A549 (cell line): ENCODE measurements around the gene PNPLA3. TPM values are rescaled to one million over a fixed set of nuclear protein-coding genes. Genes with fewer than 3 reads are reported as not detected.

ENCODE experiments used
- ATAC-seq, 2 experiments: fragments of 200-7000 bp in 1 of 2; fragments of >200 bp in 1 of 2; cut with Nextera tagmentation in 1 of 2; cut with Tn5 transposase in 1 of 2; 3 replicates each; pipeline versions ENCODE4 v1.8.0 to v1.9.1; 2018 to 2020; ENCODE audit warnings: mild to moderate bottlenecking in 1 of 2, moderate library complexity in 1 of 2
- CTCF ChIA-PET: fragments of 300-600 bp; sonication (Branson Sonifier 250); formaldehyde crosslinking; extraction: SDS; loops from one replicate; lab custom pipeline; 2021; ENCODE audit warnings: antibody characterized with exemption, inconsistent platforms; lab: Yijun Ruan, JAX
- POLR2A ChIA-PET: fragments of 350-600 bp; formaldehyde crosslinking; extraction: SDS; loops from one replicate; lab custom pipeline; 2021; ENCODE audit warnings: antibody characterized with exemption, inconsistent platforms; lab: Yijun Ruan, JAX
- DNase-seq, 2 experiments: peaks; one replicate each; pipeline versions ENCODE4 v3.0.0 to v3.0.0-alpha.2; 2011 to 2016; ENCODE audit warnings: low read depth in 1 of 2, low spot score in 1 of 2
- FAIRE-seq: peaks from 2 replicates; lab custom pipeline; 2011; peaks lifted over from hg19 to GRCh38; lab: Jason Lieb, UNC
- H3K27ac ChIP-seq, 2 experiments: fragments of >200 bp; sonication (Bioruptor Twin); formaldehyde crosslinking; 3 replicates each; pipeline ENCODE4 v1.5.1; 2016 to 2017
- H3K4me1 ChIP-seq: fragments of >200 bp; sonication (Bioruptor Twin); formaldehyde crosslinking; 3 replicates; pipeline ENCODE4 v1.6.1; 2016
- H3K4me2 ChIP-seq: fragments of >200 bp; sonication (Bioruptor Twin); formaldehyde crosslinking; 3 replicates; pipeline ENCODE4 v1.6.1; 2016
- H3K4me3 ChIP-seq: fragments of >200 bp; sonication (Bioruptor Twin); formaldehyde crosslinking; 3 replicates; pipeline ENCODE4 v1.5.1; 2016
- H3K9me3 ChIP-seq: fragments of >200 bp; sonication (Bioruptor Twin); formaldehyde crosslinking; 3 replicates; pipeline ENCODE4 v1.6.1; 2016
- BCL3 ChIP-seq: fragments of >200 bp; sonication (Bioruptor Twin); formaldehyde crosslinking; IDR thresholded peaks from 3 replicates; pipeline ENCODE4 v1.6.1; 2016
- BHLHE40 ChIP-seq: IDR thresholded peaks from 2 replicates; pipeline ENCODE4 v1.6.1; 2012; ENCODE audit warnings: low read depth, low read length, inconsistent platforms
- CBX2 ChIP-seq: fragments of 200-600 bp; sonication (generic); IDR thresholded peaks from 2 replicates; pipeline ENCODE4 v1.6.1; 2016; ENCODE audit warnings: low read depth, mild to moderate bottlenecking, borderline replicate concordance
- CBX8 ChIP-seq: fragments of 200-600 bp; sonication (generic); IDR thresholded peaks from 2 replicates; pipeline ENCODE4 v1.6.1; 2016
- E2F6 ChIP-seq: IDR thresholded peaks from 2 replicates; pipeline ENCODE4 v1.6.1; 2012; ENCODE audit warnings: low read depth, borderline replicate concordance
- FOSL2 ChIP-seq, 2 experiments: fragments of 450-650 bp in 1 of 2; fragments of >200 bp in 1 of 2; sonication (Bioruptor Twin) in 1 of 2; formaldehyde crosslinking; IDR thresholded peaks; 2 replicates each; pipeline versions ENCODE4 v1.5.0 to v1.6.1; 2016 to 2020; ENCODE audit warnings: mild to moderate bottlenecking in 1 of 2, moderate library complexity in 1 of 2
- HES2 ChIP-seq: fragments of >200 bp; sonication (Bioruptor Twin); formaldehyde crosslinking; IDR thresholded peaks from 2 replicates; pipeline ENCODE4 v1.6.1; 2016
- HOXB13 ChIP-seq: fragments of 250-450 bp; sonication (Bioruptor Pico); IDR thresholded peaks from 2 replicates; pipeline ENCODE4 v1.5.0; 2020; ENCODE audit warnings: low read depth, mild to moderate bottlenecking, moderate library complexity
- KDM1A ChIP-seq: fragments of 200-600 bp; sonication (generic); IDR thresholded peaks from 2 replicates; pipeline ENCODE4 v1.6.1; 2016; ENCODE audit warnings: low read depth, mild to moderate bottlenecking
- MAX ChIP-seq: IDR thresholded peaks from 2 replicates; pipeline ENCODE4 v1.6.1; 2012
- PBX3 ChIP-seq: IDR thresholded peaks from 2 replicates; pipeline ENCODE4 v1.6.1; 2012
- PHF8 ChIP-seq: fragments of 200-600 bp; sonication (generic); IDR thresholded peaks from 2 replicates; pipeline ENCODE4 v1.6.1; 2016; ENCODE audit warnings: low read depth, mild to moderate bottlenecking, antibody characterized with exemption, moderate library complexity, borderline replicate concordance
- POLR2AphosphoS2 ChIP-seq: conservative IDR thresholded peaks from 2 replicates; pipeline ENCODE4 v1.6.1; 2012; ENCODE audit warnings: low read length, improper control_type of control experiment, inconsistent platforms
- RAD21 ChIP-seq, 2 experiments: fragments of >200 bp in 1 of 2; sonication (Bioruptor Twin) in 1 of 2; formaldehyde crosslinking in 1 of 2; IDR thresholded peaks in 1 of 2; conservative IDR thresholded peaks in 1 of 2; 2 replicates in 1 of 2; 3 replicates in 1 of 2; pipeline ENCODE4 v1.6.1; 2012 to 2018; ENCODE audit warnings: inconsistent platforms in 1 of 2
- RFX5 ChIP-seq: fragments of 450-650 bp; IDR thresholded peaks from 2 replicates; pipeline ENCODE4 v1.7.1; 2014; ENCODE audit warnings: antibody characterized with exemption, mild to moderate bottlenecking, moderate library complexity
- TP53 ChIP-seq: fragments of 250-450 bp; sonication (Bioruptor Pico); IDR thresholded peaks from 2 replicates; pipeline ENCODE4 v1.5.0; 2021; ENCODE audit warnings: mild to moderate bottlenecking, moderate library complexity
- ZFP36 ChIP-seq: fragments of 450-650 bp; IDR thresholded peaks from 2 replicates; pipeline ENCODE4 v1.6.1; 2014; ENCODE audit warnings: borderline replicate concordance; ENCODE audit not compliant: partially characterized antibody
- WGBS: methylation state at CpG from one replicate; pipeline ENCODE4 v1.1.6; 2017; ENCODE audit errors: missing lambda C conversion rate; 5-methylcytosine and 5-hydroxymethylcytosine counted together
- polyA plus RNA-seq, 4 experiments: library from polyadenylated mRNA; depleted of rRNA in 3 of 4; stranded (reverse); fragments of >200 nt; fragmentation: RNase III in 1 of 4; extraction: RNeasy Plus Mini Kit Qiagen cat#74134 plus additional on column Dnase treatment in 1 of 4; gene quantifications; 2 replicates in 3 of 4; 3 replicates in 1 of 4; pipeline ENCODE4 v1.2.3, GENCODE V29; 2011 to 2017

The PNPLA3 gene
- polyA plus RNA-seq, 2 of the 4 experiments (the other 2 are of a cell fraction) = 1.3 to 1.8 TPM

- TF ChIP-seq PBX3 (no peak), TP53 (CRISPR knock-in tag) (no peak), RAD21 (conservative IDR thresholded peaks at IDR 0.05 in 1 of 2, IDR thresholded peaks at IDR 0.05 in 1 of 2) (no peak), POLR2AphosphoS2 (no peak), BHLHE40 (no peak), CBX8 (no peak)
These were observed 12.3 kb upstream of the PNPLA3 start (continued) for GRCh38 chr22:43911351-43911750.

GRCh38 chr22:43917521-43917920 lies 6.1 kb upstream of the PNPLA3 start:
- DNase-seq = no peak
- H3K9me3 ChIP-seq = no peaks in the 10 kb centered on the region
- ChIA-PET CTCF (interaction anchor here (0.7 to 1.2 kb wide), 2 partner anchors 10 to 28 kb away, joined by 3 read pairs; no protein-coding TSS in a partner anchor), POLR2A (no interaction called here)
- ATAC-seq = no peak
- no peak overlapping the region for H3K4me3 ChIP-seq
- H3K4me1 ChIP-seq = peaks cover 20% of the 10 kb centered on the region; the same call in 2 of the 3 replicates
- H3K4me2 ChIP-seq = no peak overlapping the region
- FAIRE-seq = no peak
- TF ChIP-seq CBX2 = no peak
- TF ChIP-seq HOXB13 (CRISPR knock-in tag) = no peak
- TF ChIP-seq KDM1A = no peak
- no peak for TF ChIP-seq E2F6
- no peak for TF ChIP-seq PHF8
- TF ChIP-seq BCL3 = no peak
- no peak for TF ChIP-seq ZFP36
- TF ChIP-seq RFX5 = no peak
- TF ChIP-seq, all 56 proteins: peak for 0
- WGBS = 65% methylated on average over 6 of the region's 6 CpGs
- no peak overlapping the region for H3K27ac ChIP-seq

GRCh38 chr22:43919106-43919973 lies 4.3 kb upstream of the PNPLA3 start:
- Histone ChIP-seq H3K27ac (peak overlapping the region in 1 of 2 experiments; percentile 9; a peak in 1 of 6 replicates), H3K9me3 (no peaks in the 10 kb centered on the region), H3K4me2 (no peak overlapping the region), H3K4me3 (no peak overlapping the region), H3K4me1 (peaks cover 24% of the 10 kb centered on the region; the same call in 2 of the 3 replicates)
- no peak for ATAC-seq
- POLR2A ChIA-PET = no interaction called here
- 68% methylated on average over 16 of the region's 16 CpGs for WGBS
- no peak for FAIRE-seq
- TF ChIP-seq HES2 = no peak
- TF ChIP-seq, all 56 proteins: peak for 0
- CTCF ChIA-PET = interaction anchor here (1.0 kb wide), 2 partner anchors 19 to 34 kb away, joined by 3 read pairs; no protein-coding TSS in a partner anchor
- no peak for DNase-seq

- H3K27ac ChIP-seq = no peak overlapping the region; a peak in 1 of 6 replicates
- no peak for TF ChIP-seq PBX3
- TF ChIP-seq FOSL2 (IDR thresholded peaks at IDR 0.05) = no peak
- TF ChIP-seq FOSL2 (CRISPR knock-in tag; IDR thresholded peaks at IDR 0.05) = peak; percentile 29; the same call in 1 of the 2 replicates
- no peak for TF ChIP-seq MAX
- TF ChIP-seq HES2 = no peak
- no peak for TF ChIP-seq KDM1A
- no peak for TF ChIP-seq HOXB13 (CRISPR knock-in tag)
- H3K4me3 ChIP-seq = no peak overlapping the region
- H3K4me2 ChIP-seq = no peak overlapping the region
- ATAC-seq = 0 out of 6 replicates have a peak, but pooled peaks of 1 of the 2 experiments have one; percentile 5
- CTCF ChIA-PET = interaction anchor here (1.2 to 1.7 kb wide), 4 partner anchors 14 to 36 kb away, joined by 3 to 9 read pairs (median 4); no protein-coding TSS in a partner anchor
- FAIRE-seq = no peak
- POLR2A ChIA-PET = no interaction called here
- H3K4me1 ChIP-seq = peaks cover 13% of the 10 kb centered on the region; the same call in 2 of the 3 replicates
- WGBS = 8% methylated on average over 2 of the region's 4 CpGs
- H3K9me3 ChIP-seq = no peaks in the 10 kb centered on the region
- DNase-seq = no peak
These were observed 2.2 kb upstream of the PNPLA3 start for GRCh38 chr22:43921370-43921769.
